Stimulated activated CD8-positive, alpha-beta memory T cell treated with anti-CD3 and anti-CD28 coated beads, Interleukin-7, amount 100 ng/mL, for 1 hour (primary cell): ENCODE data around the gene PARP4.
"Not testable (repeated sequence)": the region's sequence is repeated elsewhere in the genome, so short reads cannot be mapped to it uniquely, and the experiment has no call there.

Experiments used
- DNase-seq, 2 donors: peaks; one replicate each; pipeline ENCODE4 v3.0.0-alpha.2; 2020; ENCODE audit warnings: low read depth in 2 of 2

PARP4 gene

GRCh38 chr13:24512197-24512907 lies at the start of gene PARP4:
Gene PARP4 (minus strand): TSS chr13:24512778. CDS start chr13:24503776, 9,002 bp downstream.
- peak; percentile 33 to 34 for DNase-seq

- not testable (repeated sequence) for DNase-seq
Observed at GRCh38 chr13:24560579-24561187, 48.1 kb upstream of the PARP4 start.

GRCh38 chr13:24559431-24560218 lies 47.0 kb upstream of the PARP4 start:
- not testable (repeated sequence) for DNase-seq

- DNase-seq = no peak
Observed at GRCh38 chr13:24557081-24557480, 44.5 kb upstream of the PARP4 start.

GRCh38 chr13:24553892-24554291 lies 41.3 kb upstream of the PARP4 start:
- not testable (repeated sequence) for DNase-seq

DNA sequence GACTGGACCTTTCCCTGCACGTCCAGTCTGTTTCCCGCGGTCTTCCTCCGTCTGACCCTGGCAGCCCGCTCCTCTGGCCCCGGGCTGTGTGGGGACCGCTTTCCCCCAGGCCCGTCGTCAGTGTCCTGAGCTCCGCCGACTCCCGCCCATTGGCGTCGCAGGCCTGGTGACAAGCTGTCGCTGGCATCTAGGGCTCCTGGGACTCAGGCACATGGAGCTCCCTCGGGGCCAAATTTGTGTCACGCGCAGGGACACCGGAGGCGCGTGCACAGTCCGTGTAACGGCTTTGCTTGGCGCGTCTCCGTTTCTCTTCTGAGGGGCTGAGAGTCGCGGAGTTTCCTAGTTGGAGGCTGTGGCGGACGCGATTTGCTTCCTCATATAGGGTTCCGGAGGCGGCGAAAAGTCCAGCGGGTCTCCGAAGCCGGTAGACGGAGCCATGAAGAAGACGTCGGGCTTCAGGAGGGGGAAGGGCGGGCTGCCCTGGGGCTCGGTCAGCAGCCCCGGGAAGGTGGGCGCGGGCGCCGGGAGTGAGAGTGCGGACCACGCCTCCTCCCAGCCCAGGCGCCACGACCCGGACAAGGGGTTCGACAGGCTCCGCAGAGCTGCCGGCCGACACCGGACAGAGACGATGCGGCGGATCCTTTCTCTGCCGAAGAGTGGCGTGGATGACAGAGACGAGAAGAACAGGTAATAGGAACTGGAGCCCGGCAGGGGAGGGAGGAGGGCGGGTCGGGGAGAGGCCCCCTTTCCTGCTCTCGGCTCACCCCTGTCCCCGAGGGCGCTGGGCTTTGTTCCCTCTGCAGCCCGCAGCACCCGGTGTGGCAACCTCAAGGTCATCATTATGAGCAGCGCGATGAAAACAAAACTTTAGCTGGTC lies 29.1 kb upstream of the PARP4 start:
- not testable (repeated sequence) for DNase-seq

GRCh38 chr13:24541127-24541475 lies 28.5 kb upstream of the PARP4 start:
- no peak for DNase-seq

DNA sequence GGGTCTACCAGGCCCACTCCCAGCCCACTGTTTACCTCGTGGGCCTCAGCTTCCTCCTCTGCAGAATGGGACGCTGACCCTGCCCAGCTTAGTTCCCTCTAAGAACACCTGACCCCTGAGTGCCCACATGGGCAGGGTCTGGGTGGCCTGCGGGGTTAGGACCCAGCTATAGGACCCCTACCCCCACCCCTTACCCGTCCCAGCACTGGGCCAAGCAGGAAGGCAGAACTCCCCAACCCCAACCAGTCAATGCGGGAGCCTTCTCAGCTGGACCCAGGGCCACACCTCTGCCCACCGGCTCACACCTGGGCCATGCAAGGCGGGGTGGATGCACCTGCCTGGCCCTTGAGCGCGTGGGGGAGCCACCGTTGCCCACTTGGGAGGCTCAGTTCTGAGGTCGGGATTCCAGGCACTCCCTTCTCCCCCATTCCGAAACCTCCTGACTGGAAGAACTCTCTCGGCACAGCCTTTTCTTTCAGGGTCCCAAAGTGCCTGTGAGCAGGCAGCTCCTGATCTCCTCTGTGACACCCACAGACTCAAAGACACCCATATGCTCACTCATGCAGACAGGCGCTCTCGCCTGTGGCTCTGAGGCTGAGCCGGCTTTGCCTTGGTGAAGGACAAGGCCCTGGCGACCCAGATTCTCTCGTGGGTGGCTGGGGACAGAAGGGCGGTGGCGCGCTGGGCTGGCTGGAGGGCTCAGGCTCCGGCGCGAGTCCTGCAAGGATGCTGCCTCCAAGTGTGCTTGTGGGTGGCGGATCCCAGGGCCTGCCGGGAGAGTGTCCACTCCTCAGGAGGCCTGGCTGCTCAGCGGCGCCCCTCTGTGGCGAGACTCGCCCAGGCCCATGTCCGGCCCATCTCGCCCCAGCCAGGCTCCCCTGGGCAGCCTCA lies 27.9 kb upstream of the PARP4 start:
- DNase-seq = no peak

- no peak for DNase-seq
Observed at GRCh38 chr13:24539500-24540165, 27.1 kb upstream of the PARP4 start.

DNA sequence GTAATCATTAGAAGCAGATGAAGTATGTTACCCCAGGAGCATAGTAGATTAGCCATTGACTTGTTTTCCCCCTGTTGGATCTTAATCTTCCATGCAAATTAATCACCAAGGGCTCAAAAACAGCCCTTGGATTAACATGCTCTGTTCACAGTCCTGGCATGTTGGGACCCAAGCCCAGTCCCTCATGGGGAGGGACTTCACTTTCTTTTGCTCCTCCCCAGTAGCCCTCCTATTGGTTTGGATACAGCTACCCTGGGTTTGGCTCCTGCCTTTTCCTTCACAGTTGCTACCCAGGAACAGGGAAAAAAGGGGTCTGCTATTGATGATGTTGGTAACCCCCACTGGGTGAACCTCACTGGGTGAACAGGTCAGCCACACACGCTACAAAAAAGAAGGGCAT lies 16.9 kb upstream of the PARP4 start:
- no peak for DNase-seq

DNA sequence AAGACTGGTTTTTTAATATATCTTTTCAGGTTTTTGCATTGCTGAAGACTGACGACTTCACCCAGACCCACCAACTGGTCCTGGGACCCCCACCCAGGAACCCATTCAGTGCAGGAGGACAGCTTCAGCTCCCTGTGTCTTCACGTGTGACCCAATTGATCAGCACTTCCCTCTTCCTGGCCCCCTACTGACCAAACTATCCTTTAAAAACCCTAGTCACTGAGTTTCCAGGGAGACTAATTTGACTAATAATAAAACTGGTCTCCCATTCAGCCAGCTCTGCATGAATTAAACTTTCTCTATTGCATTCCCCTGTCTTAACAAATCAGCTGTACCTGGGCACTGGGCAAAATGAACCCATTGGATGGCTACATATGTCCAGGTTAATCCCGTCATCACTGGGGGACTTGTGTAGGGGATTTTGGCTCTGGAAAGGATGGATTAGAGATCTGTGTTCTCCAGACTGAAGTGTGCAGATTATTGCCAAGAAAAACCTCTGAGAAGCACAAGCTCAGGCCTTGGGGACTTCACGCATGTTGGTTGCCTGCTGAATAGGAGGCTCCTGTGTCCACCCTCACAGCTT lies 16.3 kb upstream of the PARP4 start:
- no peak for DNase-seq

GRCh38 chr13:24527266-24527775 lies 14.7 kb upstream of the PARP4 start:
- DNase-seq = no peak

DNA sequence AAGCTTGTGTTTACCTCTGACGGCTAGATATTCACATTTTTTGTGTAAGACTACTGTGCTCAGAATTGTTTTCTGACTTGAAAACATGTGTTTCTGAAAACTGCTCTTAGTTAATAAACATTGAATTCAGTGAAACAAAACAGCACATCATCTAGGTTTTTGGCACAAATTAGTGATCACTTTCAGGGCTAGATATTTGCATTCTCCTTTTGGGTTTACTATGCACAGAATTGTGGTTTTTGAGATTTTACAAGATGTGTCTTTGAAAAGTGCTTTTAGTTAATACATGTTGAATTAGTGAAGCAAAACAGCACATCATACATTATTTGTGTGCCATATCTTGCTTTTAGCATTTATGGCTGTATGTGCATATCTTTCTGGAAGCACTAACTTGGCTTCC lies 8.2 kb upstream of the PARP4 start:
- DNase-seq = no peak

DNA sequence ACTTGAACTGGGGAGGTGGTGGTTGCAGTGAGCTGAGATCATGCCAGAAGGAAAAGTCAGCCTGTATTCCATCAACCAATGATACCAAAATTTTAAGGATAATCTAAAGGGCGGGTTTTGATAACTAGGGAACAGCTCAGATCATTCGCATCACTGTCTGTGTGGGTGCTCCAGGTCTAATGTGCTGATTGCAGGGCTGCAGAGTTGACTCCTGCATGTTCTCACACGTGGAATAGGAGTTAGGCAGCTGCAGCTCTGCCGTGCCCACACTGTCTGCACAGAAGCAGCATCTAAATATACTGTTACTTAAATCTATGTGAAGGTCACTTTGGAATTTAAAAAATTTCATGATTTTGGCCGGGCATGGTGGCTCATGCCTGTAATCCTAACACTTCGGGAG lies 4.3 kb upstream of the PARP4 start:
- DNase-seq = no peak

- DNase-seq = no peak
Observed at GRCh38 chr13:24512908-24513213, 283 bp upstream of the PARP4 start.

- DNase-seq = no peak
Observed at GRCh38 chr13:24511816-24512196, 772 bp downstream of the PARP4 start.

- peak in 1 of 2 donors; percentile 15 for DNase-seq
Observed at GRCh38 chr13:24511019-24511815, 1.4 kb downstream of the PARP4 start.

GRCh38 chr13:24506698-24507335 lies 5.8 kb downstream of the PARP4 start:
- no peak for DNase-seq

DNA sequence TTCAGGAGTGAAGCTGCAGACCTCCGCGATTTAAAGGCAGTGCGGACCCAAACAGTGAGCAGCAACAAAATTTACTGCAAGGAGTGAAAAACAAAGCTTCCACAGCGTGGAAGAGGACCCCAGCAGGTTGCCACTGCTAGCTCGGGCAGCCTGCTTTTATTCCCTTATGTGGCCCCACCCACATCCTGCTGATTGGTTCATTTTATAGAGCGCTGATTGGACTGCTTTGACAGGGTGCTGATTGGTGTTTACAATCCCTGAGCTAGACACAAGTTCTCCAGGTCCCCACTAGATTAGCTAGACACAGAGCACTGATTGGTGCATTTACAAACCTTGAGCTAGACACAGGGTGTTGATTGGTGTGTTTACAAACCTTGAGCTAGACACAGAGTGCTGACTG lies 6.3 kb downstream of the PARP4 start:
- DNase-seq = not testable (repeated sequence)
